ENCODE measurements around the gene COA1.
"Not testable (repeated sequence)": the region's sequence is repeated elsewhere in the genome, so short reads cannot be mapped to it uniquely, and the experiment has no call there.

The COA1 gene, protein sequence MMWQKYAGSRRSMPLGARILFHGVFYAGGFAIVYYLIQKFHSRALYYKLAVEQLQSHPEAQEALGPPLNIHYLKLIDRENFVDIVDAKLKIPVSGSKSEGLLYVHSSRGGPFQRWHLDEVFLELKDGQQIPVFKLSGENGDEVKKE

DNA sequence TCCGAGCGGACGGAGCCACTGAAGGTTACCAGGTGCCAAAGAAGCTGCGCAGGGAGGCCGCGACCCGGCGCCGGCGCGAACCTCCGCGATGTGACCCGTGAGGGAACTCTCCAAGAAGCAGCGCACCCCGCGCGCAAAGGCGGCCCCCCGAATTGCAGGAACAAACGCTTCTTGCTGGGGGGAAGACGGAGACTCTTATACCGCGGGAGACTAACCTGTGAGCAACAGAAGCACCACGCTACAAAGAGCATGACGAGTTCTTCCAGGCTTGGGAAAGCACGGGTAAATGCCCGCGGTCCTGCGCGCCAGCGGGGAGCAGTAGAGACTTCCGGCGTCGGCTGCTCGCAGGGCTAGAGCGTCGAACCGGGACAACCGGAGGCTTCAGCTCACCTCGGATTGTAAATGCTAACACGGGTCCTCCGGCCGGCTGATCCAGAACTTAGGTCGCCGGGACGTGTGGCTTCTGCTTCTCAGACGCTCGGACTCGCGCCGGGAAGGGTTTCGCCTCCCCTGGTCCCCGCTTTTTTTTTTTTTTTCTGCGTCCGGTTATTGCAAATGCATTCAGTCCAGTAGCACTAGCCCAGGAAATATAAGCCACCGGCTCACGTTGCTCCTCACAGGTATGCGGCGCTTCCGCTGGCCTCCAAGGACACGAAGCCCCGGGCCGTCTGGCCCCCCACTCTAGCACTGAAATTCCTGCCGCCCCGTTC, at the start of gene COA1:
Gene COA1, minus strand, starts transcription at position 310 of the 710 bp plus-strand sequence. CDS start 80,909 bp downstream, outside the sequence.
- H3K4me3 ChIP-seq (ENCODE audit: low read length): peak within 1 kb of the TSS; percentile 78
- peaks cover 7% of the 10 kb centered on the region for H3K4me1 ChIP-seq (ENCODE audit: insufficient read depth, low read length)
- H3K36me3 ChIP-seq (ENCODE audit: insufficient read depth, low read length): no peaks in the 10 kb centered on the region
- peaks cover 3% of the 10 kb centered on the region for H3K27me3 ChIP-seq (ENCODE audit: insufficient read depth, low read length)
- H2AFZ ChIP-seq (ENCODE audit: low read depth, low read length): peak within 1 kb of the TSS; percentile 99
- peaks cover 2% of the 10 kb centered on the region for H3K9me3 ChIP-seq (ENCODE audit: low read length)

DNA sequence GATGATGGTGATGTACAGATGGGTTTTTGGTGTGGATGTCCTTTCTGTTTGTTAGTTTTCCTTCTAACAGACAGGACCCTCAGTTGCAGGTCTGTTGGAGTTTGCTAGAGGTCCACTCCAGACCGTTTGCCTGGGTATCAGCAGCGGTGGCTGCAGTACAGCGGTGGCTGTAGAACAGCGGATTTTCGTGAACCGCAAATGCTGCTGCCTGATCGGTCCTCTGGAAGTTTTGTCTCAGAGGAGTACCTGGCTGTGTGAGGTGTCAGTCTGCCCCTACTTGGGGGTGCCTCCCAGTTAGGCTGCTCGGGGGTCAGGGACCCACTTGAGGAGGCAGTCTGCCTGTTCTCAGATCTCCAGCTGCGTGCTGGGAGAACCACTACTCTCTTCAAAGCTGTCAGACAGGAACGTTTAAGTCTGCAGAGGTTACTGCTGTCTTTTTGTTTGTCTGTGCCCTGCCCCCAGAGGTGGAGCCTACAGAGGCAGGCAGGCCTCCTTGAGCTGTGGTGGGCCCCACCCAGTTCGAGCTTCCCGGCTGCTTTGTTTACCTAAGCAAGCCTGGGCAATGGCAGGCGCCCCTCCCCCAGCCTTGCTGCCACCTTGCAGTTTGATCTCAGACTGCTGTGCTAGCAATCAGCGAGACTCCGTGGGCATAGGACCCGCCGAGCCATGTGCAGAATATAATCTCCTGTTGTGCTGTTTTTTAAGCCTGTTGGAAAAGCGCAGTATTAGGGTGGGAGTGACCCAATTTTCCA, 49.1 kb upstream of the COA1 start:
- H3K4me1 ChIP-seq (ENCODE audit: insufficient read depth, low read length); H3K27me3 ChIP-seq (ENCODE audit: insufficient read depth, low read length); H3K36me3 ChIP-seq (ENCODE audit: insufficient read depth, low read length); H2AFZ ChIP-seq (ENCODE audit: low read depth, low read length); H3K4me3 ChIP-seq (ENCODE audit: low read length); H3K9me3 ChIP-seq (ENCODE audit: low read length): not testable (repeated sequence)

DNA sequence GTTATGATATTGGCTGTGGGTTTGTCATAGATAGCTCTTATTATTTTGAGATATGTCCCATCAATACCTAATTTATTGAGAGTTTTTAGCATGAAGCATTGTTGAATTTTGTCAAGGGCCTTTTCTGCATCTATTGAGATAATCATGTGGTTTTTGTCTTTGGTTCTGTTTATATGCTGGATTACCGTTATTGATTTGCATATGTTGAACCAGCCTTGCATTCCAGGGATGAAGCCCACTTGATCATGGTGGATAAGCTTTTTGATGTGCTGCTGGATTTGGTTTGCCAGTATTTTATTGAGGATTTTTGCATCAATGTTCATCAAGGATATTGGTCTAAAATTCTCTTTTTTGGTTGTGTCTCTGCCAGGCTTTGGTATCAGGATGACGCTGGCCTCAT, 45.9 kb upstream of the COA1 start:
- not testable (repeated sequence) for H3K4me3 ChIP-seq (ENCODE audit: low read length); H3K27me3 ChIP-seq (ENCODE audit: insufficient read depth, low read length)

DNA sequence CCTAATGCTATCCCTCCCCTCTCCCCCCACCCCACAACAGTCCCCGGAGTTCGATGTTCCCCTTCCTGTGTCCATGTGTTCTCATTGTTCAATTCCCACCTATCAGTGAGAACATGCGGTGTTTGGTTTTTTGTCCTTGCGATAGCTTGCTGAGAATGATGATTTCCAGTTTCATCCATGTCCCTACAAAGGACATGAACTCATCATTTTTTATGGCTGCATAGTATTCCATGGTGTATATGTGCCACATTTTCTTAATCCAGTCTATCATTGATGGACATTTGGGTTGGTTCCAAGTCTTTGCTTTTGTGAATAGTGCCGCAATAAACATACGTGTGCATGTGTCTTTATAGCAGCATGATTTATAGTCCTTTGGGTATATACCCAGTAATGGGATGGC, 43.9 kb upstream of the COA1 start:
- not testable (repeated sequence) for H3K9me3 ChIP-seq (ENCODE audit: low read length)

More for the DNA sequence above, 45.9 kb upstream of the COA1 start:
- H3K9me3 ChIP-seq (ENCODE audit: low read length); H3K4me1 ChIP-seq (ENCODE audit: insufficient read depth, low read length); H3K36me3 ChIP-seq (ENCODE audit: insufficient read depth, low read length); H2AFZ ChIP-seq (ENCODE audit: low read depth, low read length): not testable (repeated sequence)

DNA sequence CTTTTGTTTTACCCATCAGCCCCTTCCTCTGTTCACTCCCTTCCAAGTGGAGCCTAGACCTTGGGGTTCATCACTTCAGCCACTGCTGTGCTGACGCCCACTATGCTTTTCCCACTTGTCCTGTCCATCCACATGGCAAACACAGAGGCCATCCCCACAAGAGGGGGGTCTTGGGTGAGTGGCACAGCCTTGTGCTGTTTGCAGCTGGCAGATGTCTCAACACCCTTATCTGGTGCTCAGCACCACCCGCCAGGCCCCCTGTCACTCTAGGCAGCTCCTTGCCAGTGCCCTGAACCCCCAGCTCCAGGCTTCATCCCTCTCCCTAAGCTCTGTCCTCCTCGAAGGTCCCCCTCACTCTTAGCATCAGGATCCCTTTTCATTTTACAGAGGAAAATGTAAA, 42.2 kb upstream of the COA1 start:
- no peaks in the 10 kb centered on the region for H3K9me3 ChIP-seq (ENCODE audit: low read length)
- peaks cover 6% of the 10 kb centered on the region for H3K4me1 ChIP-seq (ENCODE audit: insufficient read depth, low read length)
- no peaks in the 10 kb centered on the region for H3K27me3 ChIP-seq (ENCODE audit: insufficient read depth, low read length)
- no peaks in the 10 kb centered on the region for H3K36me3 ChIP-seq (ENCODE audit: insufficient read depth, low read length)
- no peak overlapping the region for H2AFZ ChIP-seq (ENCODE audit: low read depth, low read length)
- no peak overlapping the region for H3K4me3 ChIP-seq (ENCODE audit: low read length)

More for the DNA sequence above, 43.9 kb upstream of the COA1 start:
- H3K36me3 ChIP-seq (ENCODE audit: insufficient read depth, low read length); H3K4me1 ChIP-seq (ENCODE audit: insufficient read depth, low read length); H3K27me3 ChIP-seq (ENCODE audit: insufficient read depth, low read length); H3K4me3 ChIP-seq (ENCODE audit: low read length); H2AFZ ChIP-seq (ENCODE audit: low read depth, low read length): not testable (repeated sequence)

DNA sequence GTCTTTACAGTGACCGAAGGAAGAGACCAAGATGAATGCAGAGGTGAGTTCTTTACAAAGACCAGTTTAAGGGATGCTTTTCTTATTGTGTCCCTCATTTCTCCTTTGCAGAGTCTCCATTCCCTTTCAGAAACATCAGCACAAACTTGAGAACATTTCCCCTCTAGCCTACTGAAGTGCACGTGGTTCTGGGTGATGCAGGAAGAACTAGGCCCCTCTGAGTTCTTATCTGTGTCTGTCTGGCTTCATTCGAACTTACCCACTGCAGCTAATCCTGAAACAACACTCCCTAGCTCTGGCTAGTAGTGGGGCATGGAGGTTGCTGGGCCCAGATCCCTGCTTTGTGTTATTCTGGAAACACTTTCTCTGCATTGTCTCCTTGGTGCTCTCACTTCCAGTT, 41.8 kb upstream of the COA1 start:
- Histone ChIP-seq H3K4me1 (ENCODE audit: insufficient read depth, low read length) (peaks cover 6% of the 10 kb centered on the region), H2AFZ (ENCODE audit: low read depth, low read length) (no peak overlapping the region), H3K9me3 (ENCODE audit: low read length) (no peaks in the 10 kb centered on the region), H3K27me3 (ENCODE audit: insufficient read depth, low read length) (no peaks in the 10 kb centered on the region), H3K4me3 (ENCODE audit: low read length) (no peak overlapping the region), H3K36me3 (ENCODE audit: insufficient read depth, low read length) (no peaks in the 10 kb centered on the region)

DNA sequence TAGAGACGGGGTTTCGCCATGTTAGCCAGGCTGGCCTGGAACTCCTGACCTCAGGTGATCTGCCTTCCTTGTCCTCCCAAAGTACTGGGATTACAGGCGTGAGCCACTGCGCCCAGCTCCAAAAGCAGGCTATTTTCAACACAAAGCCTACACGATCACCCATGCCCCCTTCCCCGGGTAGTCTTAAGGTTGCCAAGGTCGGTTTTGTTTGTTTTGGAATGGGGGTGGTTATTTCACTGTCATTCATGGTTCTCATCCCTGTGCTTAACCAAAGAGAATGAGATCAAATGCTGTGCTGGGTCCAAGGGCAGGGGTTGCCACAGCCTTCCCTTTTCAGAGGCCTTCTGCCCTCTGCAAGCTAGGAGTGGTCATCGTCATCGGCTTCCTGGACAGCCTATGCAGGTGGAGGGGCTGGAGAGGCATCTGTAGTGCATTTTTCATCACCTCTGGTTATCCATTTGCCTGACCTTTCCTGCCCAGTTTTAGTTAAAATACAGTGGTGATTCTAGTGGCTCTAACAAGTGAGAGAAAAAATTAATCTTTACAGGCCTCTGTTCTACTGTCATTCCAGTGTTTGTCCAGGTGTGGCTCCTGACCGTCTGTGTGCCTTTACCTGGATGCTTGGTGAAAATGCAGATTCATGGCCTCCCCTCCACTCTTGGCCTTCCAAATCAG, 40.6 kb upstream of the COA1 start:
- Histone ChIP-seq H3K27me3 (ENCODE audit: insufficient read depth, low read length) (no peaks in the 10 kb centered on the region), H3K4me3 (ENCODE audit: low read length) (no peak overlapping the region), H3K9me3 (ENCODE audit: low read length) (no peaks in the 10 kb centered on the region), H3K4me1 (ENCODE audit: insufficient read depth, low read length) (peaks cover 6% of the 10 kb centered on the region), H2AFZ (ENCODE audit: low read depth, low read length) (no peak overlapping the region), H3K36me3 (ENCODE audit: insufficient read depth, low read length) (no peaks in the 10 kb centered on the region)

DNA sequence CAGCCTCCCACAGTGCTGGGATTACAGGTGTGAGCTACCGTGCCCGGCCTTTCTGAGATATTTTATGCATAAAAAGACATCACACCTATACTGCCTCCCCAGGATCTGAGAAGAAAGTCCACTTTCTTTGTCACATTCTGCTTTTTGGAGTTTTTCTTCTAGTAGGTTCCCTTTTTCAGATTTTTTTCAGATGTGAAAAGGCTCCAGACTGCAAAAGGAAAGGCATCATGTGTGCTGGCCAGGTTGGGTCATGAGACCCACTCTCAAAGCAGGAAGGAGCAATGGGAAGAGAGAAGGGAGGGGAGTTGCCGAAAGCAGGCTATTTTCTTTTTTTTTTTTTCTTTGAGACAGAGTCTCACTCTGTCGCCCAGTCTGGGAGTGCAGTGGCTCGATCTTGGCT, 40.0 kb upstream of the COA1 start:
- Histone ChIP-seq H3K27me3 (ENCODE audit: insufficient read depth, low read length) (no peaks in the 10 kb centered on the region), H3K9me3 (ENCODE audit: low read length) (no peaks in the 10 kb centered on the region), H3K4me1 (ENCODE audit: insufficient read depth, low read length) (peaks cover 6% of the 10 kb centered on the region), H3K4me3 (ENCODE audit: low read length) (no peak overlapping the region), H2AFZ (ENCODE audit: low read depth, low read length) (no peak overlapping the region), H3K36me3 (ENCODE audit: insufficient read depth, low read length) (no peaks in the 10 kb centered on the region)

DNA sequence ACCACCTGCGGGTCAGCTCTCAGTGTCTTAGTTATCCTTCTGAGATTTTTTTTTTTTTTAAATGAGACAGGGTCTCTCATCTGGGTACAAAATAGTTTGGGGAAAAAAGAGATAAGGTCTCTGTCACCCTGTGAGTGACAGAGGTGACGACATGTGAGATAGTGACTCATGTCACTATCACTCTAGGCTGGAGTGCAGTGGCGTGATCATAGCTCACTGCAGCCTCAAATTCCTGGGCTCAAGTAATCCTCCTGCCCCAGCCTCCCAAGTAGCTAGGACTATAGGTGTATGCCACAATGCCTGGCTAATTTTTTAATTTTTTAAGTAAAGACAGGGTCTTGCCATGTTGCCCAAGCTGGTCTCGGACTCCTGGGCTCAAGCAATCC, 39.6 kb upstream of the COA1 start:
- Histone ChIP-seq H3K36me3 (ENCODE audit: insufficient read depth, low read length) (no peaks in the 10 kb centered on the region), H3K27me3 (ENCODE audit: insufficient read depth, low read length) (no peaks in the 10 kb centered on the region), H3K4me1 (ENCODE audit: insufficient read depth, low read length) (peaks cover 6% of the 10 kb centered on the region), H3K4me3 (ENCODE audit: low read length) (no peak overlapping the region), H2AFZ (ENCODE audit: low read depth, low read length) (no peak overlapping the region), H3K9me3 (ENCODE audit: low read length) (no peaks in the 10 kb centered on the region)

DNA sequence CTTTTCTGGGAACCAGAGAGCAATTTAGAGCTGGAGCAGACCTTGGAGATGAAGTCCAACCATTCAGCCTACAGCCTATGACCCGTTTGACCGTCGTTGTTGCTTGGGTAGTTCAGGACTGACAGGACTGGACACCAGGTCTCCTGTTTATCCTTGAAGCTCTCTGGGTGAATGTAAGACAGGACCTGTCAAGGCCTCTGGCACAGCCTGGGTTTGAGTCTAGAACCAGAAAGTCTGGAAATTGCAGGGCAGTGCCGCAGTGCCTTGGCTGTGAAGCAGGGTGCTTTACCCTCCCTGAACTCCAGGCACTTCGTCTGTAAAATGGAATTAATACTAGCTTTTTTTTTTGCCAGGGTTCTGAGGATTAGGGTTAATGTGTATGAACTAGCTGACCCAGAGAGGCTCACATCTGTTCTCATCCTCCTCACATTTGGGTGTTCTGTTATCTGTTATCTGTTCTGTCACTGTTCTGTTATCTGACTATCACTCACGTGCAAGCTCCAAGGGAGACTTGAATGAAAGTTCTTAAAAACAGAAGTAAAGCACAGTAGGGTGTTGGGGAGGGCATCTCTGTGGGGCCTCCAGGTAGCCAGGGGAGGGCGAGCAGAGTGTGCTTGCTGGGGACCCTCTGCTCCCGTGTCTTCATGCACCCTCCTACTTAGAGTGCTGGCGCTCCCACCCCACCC, 39.0 kb upstream of the COA1 start:
- Histone ChIP-seq H2AFZ (ENCODE audit: low read depth, low read length) (no peak overlapping the region), H3K36me3 (ENCODE audit: insufficient read depth, low read length) (no peaks in the 10 kb centered on the region), H3K27me3 (ENCODE audit: insufficient read depth, low read length) (no peaks in the 10 kb centered on the region), H3K4me1 (ENCODE audit: insufficient read depth, low read length) (peaks cover 6% of the 10 kb centered on the region), H3K4me3 (ENCODE audit: low read length) (no peak overlapping the region), H3K9me3 (ENCODE audit: low read length) (no peaks in the 10 kb centered on the region)

DNA sequence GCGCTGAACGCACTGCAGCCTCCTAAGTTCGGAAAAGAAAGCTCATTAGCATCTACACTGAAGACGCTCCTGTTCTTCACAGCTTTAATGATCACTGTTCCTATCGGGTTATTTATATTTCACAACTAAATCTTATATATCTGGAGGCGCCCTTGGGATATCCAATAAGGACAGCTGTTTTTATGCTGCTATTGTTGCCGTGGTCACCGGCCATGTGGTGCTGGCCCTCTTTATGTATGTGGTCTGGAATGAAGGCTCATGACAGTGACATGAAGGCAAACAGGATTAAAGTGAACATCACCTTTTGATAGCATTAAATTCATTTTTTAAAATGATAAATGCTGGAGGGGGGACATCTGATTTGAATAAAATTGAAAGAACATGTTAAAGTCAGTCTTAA, 38.0 kb upstream of the COA1 start:
- Histone ChIP-seq H3K36me3 (ENCODE audit: insufficient read depth, low read length) (no peaks in the 10 kb centered on the region), H2AFZ (ENCODE audit: low read depth, low read length) (no peak overlapping the region), H3K4me3 (ENCODE audit: low read length) (no peak overlapping the region), H3K27me3 (ENCODE audit: insufficient read depth, low read length) (no peaks in the 10 kb centered on the region), H3K9me3 (ENCODE audit: low read length) (no peaks in the 10 kb centered on the region), H3K4me1 (ENCODE audit: insufficient read depth, low read length) (peaks cover 6% of the 10 kb centered on the region)

DNA sequence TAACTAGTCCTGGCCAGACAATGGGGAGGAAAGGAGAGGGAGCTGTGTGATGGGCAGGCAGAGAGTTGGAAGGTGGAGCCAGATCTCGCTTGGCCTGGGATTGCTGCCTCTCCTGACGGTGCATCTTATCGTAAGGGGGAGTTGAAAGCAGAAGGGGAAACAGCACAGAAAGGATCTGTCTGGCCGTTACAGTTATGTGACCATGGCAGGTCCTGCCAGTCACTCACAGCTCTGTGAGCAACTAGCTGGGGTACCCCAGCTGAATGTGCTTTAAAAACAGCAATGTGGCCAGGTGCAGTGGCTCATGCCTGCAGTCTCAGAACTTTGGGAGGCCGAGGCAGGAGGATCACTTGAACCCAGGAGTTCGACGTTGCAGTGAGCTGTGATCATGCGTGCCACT, 37.2 kb upstream of the COA1 start:
- Histone ChIP-seq H3K36me3 (ENCODE audit: insufficient read depth, low read length) (no peaks in the 10 kb centered on the region), H2AFZ (ENCODE audit: low read depth, low read length) (no peak overlapping the region), H3K4me3 (ENCODE audit: low read length) (no peak overlapping the region), H3K27me3 (ENCODE audit: insufficient read depth, low read length) (no peaks in the 10 kb centered on the region), H3K4me1 (ENCODE audit: insufficient read depth, low read length) (peaks cover 6% of the 10 kb centered on the region), H3K9me3 (ENCODE audit: low read length) (no peaks in the 10 kb centered on the region)
